ENCODE results near the gene NTS.

The NTS gene

DNA sequence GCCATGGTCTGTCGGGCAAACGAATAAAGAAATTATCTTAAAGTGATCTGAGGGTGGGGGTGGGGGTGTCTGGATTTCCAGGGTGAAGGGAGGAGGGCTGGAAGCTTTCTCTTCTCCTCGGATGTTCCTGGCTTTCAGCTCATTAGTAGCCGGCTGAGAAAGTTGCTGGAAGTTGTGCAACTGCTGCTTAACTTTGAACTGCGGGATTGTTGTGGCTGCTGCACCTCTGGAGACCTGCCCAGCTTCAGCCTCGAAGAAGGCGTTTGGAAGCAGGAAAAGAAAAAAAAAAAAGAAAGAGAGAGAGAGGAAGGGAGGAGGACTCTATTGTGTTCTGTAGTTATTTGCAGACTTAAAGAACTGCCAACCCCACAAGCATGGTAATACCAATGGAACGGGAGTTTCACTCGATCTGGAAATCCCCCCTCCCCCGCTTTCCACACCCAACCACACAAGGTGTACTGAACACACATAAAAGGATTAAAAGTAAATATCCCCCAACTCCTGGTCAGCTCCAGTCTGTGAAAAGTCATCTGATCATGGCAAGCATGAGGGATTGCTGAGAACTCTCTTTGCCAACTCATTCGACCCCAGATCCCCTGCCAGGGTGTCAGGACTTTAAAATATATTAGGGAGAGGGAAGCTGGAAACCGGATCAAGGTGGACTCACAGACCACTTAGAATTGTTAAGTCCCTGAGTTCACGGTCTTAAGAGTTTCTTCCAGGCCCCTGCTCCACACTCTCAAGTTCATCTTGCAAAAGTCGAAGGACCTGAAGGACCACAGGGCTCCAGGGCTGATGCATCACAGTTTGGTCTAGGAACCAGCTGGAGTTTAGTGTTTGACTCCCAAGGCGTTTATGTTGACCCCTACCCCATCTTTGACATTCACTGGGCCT lies 37.7 kb upstream of the NTS start, which contains the start of gene RASSF9 (continued):
- no peak for TF ChIP-seq ZNF600 (tag by site-specific recombination; IDR thresholded peaks at IDR 0.05)
- TF ChIP-seq SP3 (tag by site-specific recombination; IDR thresholded peaks at IDR 0.05): no peak
- TF ChIP-seq ZNF521 (tag by site-specific recombination; IDR thresholded peaks at IDR 0.05): no peak
- TF ChIP-seq GLIS2 (tag by site-specific recombination; IDR thresholded peaks at IDR 0.05): no peak
- TF ChIP-seq ZNF366 (tag by site-specific recombination; conservative IDR thresholded peaks at IDR 0.05): peak; percentile 23; the same call in 1 of the 2 replicates
- TF ChIP-seq, protein P1, sequence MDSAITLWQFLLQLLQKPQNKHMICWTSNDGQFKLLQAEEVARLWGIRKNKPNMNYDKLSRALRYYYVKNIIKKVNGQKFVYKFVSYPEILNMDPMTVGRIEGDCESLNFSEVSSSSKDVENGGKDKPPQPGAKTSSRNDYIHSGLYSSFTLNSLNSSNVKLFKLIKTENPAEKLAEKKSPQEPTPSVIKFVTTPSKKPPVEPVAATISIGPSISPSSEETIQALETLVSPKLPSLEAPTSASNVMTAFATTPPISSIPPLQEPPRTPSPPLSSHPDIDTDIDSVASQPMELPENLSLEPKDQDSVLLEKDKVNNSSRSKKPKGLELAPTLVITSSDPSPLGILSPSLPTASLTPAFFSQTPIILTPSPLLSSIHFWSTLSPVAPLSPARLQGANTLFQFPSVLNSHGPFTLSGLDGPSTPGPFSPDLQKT (IDR thresholded peaks at IDR 0.05; ENCODE audit: borderline replicate concordance, low read depth, low read length): no peak
- TF ChIP-seq MYNN (tag by site-specific recombination; IDR thresholded peaks at IDR 0.05; ENCODE audit: borderline replicate concordance): no peak
- TF ChIP-seq, protein P2, sequence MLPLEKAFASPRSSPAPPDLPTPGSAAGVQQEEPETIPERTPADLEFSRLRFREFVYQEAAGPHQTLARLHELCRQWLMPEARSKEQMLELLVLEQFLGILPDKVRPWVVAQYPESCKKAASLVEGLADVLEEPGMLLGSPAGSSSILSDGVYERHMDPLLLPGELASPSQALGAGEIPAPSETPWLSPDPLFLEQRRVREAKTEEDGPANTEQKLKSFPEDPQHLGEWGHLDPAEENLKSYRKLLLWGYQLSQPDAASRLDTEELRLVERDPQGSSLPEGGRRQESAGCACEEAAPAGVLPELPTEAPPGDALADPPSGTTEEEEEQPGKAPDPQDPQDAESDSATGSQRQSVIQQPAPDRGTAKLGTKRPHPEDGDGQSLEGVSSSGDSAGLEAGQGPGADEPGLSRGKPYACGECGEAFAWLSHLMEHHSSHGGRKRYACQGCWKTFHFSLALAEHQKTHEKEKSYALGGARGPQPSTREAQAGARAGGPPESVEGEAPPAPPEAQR (tag by site-specific recombination; IDR thresholded peaks at IDR 0.05): no peak
- no peak for TF ChIP-seq ZNF140 (tag by site-specific recombination; IDR thresholded peaks at IDR 0.05)
- TF ChIP-seq, protein P3, sequence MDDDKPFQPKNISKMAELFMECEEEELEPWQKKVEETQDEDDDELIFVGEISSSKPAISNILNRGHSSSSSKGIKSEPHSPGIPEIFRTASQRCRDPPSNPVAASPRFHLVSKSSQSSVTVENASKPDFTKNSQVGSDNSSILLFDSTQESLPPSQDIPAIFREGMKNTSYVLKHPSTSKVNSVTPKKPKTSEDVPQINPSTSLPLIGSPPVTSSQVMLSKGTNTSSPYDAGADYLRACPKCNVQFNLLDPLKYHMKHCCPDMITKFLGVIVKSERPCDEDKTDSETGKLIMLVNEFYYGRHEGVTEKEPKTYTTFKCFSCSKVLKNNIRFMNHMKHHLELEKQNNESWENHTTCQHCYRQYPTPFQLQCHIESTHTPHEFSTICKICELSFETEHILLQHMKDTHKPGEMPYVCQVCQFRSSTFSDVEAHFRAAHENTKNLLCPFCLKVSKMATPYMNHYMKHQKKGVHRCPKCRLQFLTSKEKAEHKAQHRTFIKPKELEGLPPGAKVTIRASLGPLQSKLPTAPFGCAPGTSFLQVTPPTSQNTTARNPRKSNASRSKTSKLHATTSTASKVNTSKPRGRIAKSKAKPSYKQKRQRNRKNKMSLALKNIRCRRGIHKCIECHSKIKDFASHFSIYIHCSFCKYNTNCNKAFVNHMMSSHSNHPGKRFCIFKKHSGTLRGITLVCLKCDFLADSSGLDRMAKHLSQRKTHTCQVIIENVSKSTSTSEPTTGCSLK (tag by site-specific recombination; IDR thresholded peaks at IDR 0.05): no peak
- TF ChIP-seq, protein P4, sequence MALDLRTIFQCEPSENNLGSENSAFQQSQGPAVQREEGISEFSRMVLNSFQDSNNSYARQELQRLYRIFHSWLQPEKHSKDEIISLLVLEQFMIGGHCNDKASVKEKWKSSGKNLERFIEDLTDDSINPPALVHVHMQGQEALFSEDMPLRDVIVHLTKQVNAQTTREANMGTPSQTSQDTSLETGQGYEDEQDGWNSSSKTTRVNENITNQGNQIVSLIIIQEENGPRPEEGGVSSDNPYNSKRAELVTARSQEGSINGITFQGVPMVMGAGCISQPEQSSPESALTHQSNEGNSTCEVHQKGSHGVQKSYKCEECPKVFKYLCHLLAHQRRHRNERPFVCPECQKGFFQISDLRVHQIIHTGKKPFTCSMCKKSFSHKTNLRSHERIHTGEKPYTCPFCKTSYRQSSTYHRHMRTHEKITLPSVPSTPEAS (tag by site-specific recombination; IDR thresholded peaks at IDR 0.05): no peak
- no peak for TF ChIP-seq GFI1B (tag by site-specific recombination; IDR thresholded peaks at IDR 0.05)
- no peak for TF ChIP-seq ZNF132 (tag by site-specific recombination; IDR thresholded peaks at IDR 0.05; ENCODE audit: borderline replicate concordance)
- no peak for TF ChIP-seq ZNF561 (tag by site-specific recombination; IDR thresholded peaks at IDR 0.05; ENCODE audit: borderline replicate concordance)
- no peak for TF ChIP-seq ZNF266 (tag by site-specific recombination; IDR thresholded peaks at IDR 0.05; ENCODE audit: low read depth)
- TF ChIP-seq ZNF311 (tag by site-specific recombination; IDR thresholded peaks at IDR 0.05; ENCODE audit: borderline replicate concordance): no peak
- TF ChIP-seq ZNF596 (tag by site-specific recombination; IDR thresholded peaks at IDR 0.05): no peak
- no peak for TF ChIP-seq ZNF112 (tag by site-specific recombination; IDR thresholded peaks at IDR 0.05)
- TF ChIP-seq ZBTB21 (tag by site-specific recombination; IDR thresholded peaks at IDR 0.05): no peak
- TF ChIP-seq, protein P5, sequence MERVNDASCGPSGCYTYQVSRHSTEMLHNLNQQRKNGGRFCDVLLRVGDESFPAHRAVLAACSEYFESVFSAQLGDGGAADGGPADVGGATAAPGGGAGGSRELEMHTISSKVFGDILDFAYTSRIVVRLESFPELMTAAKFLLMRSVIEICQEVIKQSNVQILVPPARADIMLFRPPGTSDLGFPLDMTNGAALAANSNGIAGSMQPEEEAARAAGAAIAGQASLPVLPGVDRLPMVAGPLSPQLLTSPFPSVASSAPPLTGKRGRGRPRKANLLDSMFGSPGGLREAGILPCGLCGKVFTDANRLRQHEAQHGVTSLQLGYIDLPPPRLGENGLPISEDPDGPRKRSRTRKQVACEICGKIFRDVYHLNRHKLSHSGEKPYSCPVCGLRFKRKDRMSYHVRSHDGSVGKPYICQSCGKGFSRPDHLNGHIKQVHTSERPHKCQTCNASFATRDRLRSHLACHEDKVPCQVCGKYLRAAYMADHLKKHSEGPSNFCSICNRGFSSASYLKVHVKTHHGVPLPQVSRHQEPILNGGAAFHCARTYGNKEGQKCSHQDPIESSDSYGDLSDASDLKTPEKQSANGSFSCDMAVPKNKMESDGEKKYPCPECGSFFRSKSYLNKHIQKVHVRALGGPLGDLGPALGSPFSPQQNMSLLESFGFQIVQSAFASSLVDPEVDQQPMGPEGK (tag by site-specific recombination; IDR thresholded peaks at IDR 0.05): peak; percentile 62
- TF ChIP-seq ZNF16 (tag by site-specific recombination; IDR thresholded peaks at IDR 0.05; ENCODE audit: low read depth): no peak
- TF ChIP-seq, protein P6, sequence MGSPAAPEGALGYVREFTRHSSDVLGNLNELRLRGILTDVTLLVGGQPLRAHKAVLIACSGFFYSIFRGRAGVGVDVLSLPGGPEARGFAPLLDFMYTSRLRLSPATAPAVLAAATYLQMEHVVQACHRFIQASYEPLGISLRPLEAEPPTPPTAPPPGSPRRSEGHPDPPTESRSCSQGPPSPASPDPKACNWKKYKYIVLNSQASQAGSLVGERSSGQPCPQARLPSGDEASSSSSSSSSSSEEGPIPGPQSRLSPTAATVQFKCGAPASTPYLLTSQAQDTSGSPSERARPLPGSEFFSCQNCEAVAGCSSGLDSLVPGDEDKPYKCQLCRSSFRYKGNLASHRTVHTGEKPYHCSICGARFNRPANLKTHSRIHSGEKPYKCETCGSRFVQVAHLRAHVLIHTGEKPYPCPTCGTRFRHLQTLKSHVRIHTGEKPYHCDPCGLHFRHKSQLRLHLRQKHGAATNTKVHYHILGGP (tag by site-specific recombination; IDR thresholded peaks at IDR 0.05): no peak
- no peak for TF ChIP-seq ZNF677 (tag by site-specific recombination; IDR thresholded peaks at IDR 0.05)
- TF ChIP-seq, protein P7, sequence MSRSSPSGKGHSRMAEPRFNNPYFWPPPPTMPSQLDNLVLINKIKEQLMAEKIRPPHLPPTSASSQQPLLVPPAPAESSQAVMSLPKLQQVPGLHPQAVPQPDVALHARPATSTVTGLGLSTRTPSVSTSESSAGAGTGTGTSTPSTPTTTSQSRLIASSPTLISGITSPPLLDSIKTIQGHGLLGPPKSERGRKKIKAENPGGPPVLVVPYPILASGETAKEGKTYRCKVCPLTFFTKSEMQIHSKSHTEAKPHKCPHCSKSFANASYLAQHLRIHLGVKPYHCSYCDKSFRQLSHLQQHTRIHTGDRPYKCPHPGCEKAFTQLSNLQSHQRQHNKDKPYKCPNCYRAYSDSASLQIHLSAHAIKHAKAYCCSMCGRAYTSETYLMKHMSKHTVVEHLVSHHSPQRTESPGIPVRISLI (tag by site-specific recombination; IDR thresholded peaks at IDR 0.05): no peak
- TF ChIP-seq ZNF2 (tag by site-specific recombination; IDR thresholded peaks at IDR 0.05): no peak
- no peak for TF ChIP-seq ZNF146 (tag by site-specific recombination; IDR thresholded peaks at IDR 0.05)
- no peak for TF ChIP-seq ZNF302 (tag by site-specific recombination; IDR thresholded peaks at IDR 0.05; ENCODE audit: low read depth)
